Measurements from ENCODE around the gene GNS.
A peak's percentile ranks its signal among the peaks of the same experiment; 100 is the strongest.

GNS gene

GRCh38 chr12:64688219-64688618 lies 71.0 kb downstream of the GNS start:
- no peaks in the 10 kb centered on the region for H3K27me3 Mint-ChIP-seq
- no peak for ATAC-seq
- H3K4me3 Mint-ChIP-seq: peak overlapping the region; percentile 27

GRCh38 chr12:64687816-64688215 lies 71.4 kb downstream of the GNS start:
- peak; percentile 55 for ATAC-seq
- H3K36me3 Mint-ChIP-seq (ENCODE audit: low read depth): peaks cover 53% of the 10 kb centered on the region
- H3K27ac Mint-ChIP-seq: peak overlapping the region; percentile 75
- no peak for DNase-seq
- H3K4me1 Mint-ChIP-seq: peaks cover 73% of the 10 kb centered on the region
- H3K9me3 Mint-ChIP-seq: peaks cover 4% of the 10 kb centered on the region
- no peaks in the 10 kb centered on the region for H3K27me3 Mint-ChIP-seq
- peak overlapping the region; percentile 27 for H3K4me3 Mint-ChIP-seq

More at GRCh38 chr12:64688219-64688618, 71.0 kb downstream of the GNS start:
- Mint-ChIP-seq H3K36me3 (ENCODE audit: low read depth) (peaks cover 53% of the 10 kb centered on the region), H3K9me3 (peaks cover 4% of the 10 kb centered on the region), H3K27ac (peak overlapping the region; percentile 75), H3K4me1 (peaks cover 71% of the 10 kb centered on the region)
- DNase-seq: no peak

GRCh38 chr12:64685605-64686004 lies 73.6 kb downstream of the GNS start:
- peaks cover 41% of the 10 kb centered on the region for H3K36me3 Mint-ChIP-seq (ENCODE audit: low read depth)
- DNase-seq (no peak), ATAC-seq (no peak)
- no peak overlapping the region for H3K27ac Mint-ChIP-seq
- peaks cover 4% of the 10 kb centered on the region for H3K9me3 Mint-ChIP-seq
- no peaks in the 10 kb centered on the region for H3K27me3 Mint-ChIP-seq
- H3K4me1 Mint-ChIP-seq: peaks cover 81% of the 10 kb centered on the region
- no peak overlapping the region for H3K4me3 Mint-ChIP-seq

GRCh38 chr12:64685050-64685449 lies 74.2 kb downstream of the GNS start:
- peaks cover 4% of the 10 kb centered on the region for H3K9me3 Mint-ChIP-seq
- DNase-seq: no peak
- peaks cover 86% of the 10 kb centered on the region for H3K4me1 Mint-ChIP-seq
- peaks cover 41% of the 10 kb centered on the region for H3K36me3 Mint-ChIP-seq (ENCODE audit: low read depth)
- H3K27ac Mint-ChIP-seq: peak overlapping the region; percentile 82
- no peak for ATAC-seq
- H3K27me3 Mint-ChIP-seq: no peaks in the 10 kb centered on the region
- no peak overlapping the region for H3K4me3 Mint-ChIP-seq

- Mint-ChIP-seq H3K27ac (peak overlapping the region; percentile 82), H3K27me3 (no peaks in the 10 kb centered on the region), H3K9me3 (peaks cover 4% of the 10 kb centered on the region), H3K4me1 (peaks cover 92% of the 10 kb centered on the region), H3K4me3 (peak overlapping the region; percentile 29), H3K36me3 (ENCODE audit: low read depth) (peaks cover 41% of the 10 kb centered on the region)
- DNase-seq (no peak), ATAC-seq (no peak)
Observed at GRCh38 chr12:64683816-64684543, 75.2 kb downstream of the GNS start.

GRCh38 chr12:64682572-64683277 lies 76.5 kb downstream of the GNS start:
- Mint-ChIP-seq H3K4me3 (no peak overlapping the region), H3K27me3 (no peaks in the 10 kb centered on the region), H3K9me3 (peaks cover 4% of the 10 kb centered on the region), H3K4me1 (peaks cover 92% of the 10 kb centered on the region), H3K27ac (peak overlapping the region; percentile 50), H3K36me3 (ENCODE audit: low read depth) (peaks cover 32% of the 10 kb centered on the region)
- DNase-seq (no peak), ATAC-seq (no peak)

- H3K4me3 Mint-ChIP-seq: no peak overlapping the region
- peaks cover 96% of the 10 kb centered on the region for H3K4me1 Mint-ChIP-seq
- H3K36me3 Mint-ChIP-seq (ENCODE audit: low read depth): peaks cover 24% of the 10 kb centered on the region
- H3K9me3 Mint-ChIP-seq: peaks cover 4% of the 10 kb centered on the region
- H3K27me3 Mint-ChIP-seq: no peaks in the 10 kb centered on the region
- peak overlapping the region; percentile 67 for H3K27ac Mint-ChIP-seq
- no peak for DNase-seq
- peak; percentile 43 for ATAC-seq
Observed at GRCh38 chr12:64681200-64682052, 77.8 kb downstream of the GNS start.

GRCh38 chr12:64680235-64680634 lies 79.0 kb downstream of the GNS start:
- Mint-ChIP-seq H3K9me3 (peaks cover 4% of the 10 kb centered on the region), H3K4me3 (peak overlapping the region; percentile 67), H3K4me1 (peaks cover 100% of the 10 kb centered on the region), H3K27ac (peak overlapping the region; percentile 87), H3K36me3 (ENCODE audit: low read depth) (peaks cover 14% of the 10 kb centered on the region), H3K27me3 (no peaks in the 10 kb centered on the region)
- DNase-seq (no peak), ATAC-seq (no peak)

- Mint-ChIP-seq H3K9me3 (peaks cover 4% of the 10 kb centered on the region), H3K27me3 (no peaks in the 10 kb centered on the region), H3K27ac (peak overlapping the region; percentile 87), H3K4me3 (peak overlapping the region; percentile 67), H3K4me1 (peaks cover 99% of the 10 kb centered on the region), H3K36me3 (ENCODE audit: low read depth) (peaks cover 10% of the 10 kb centered on the region)
- ATAC-seq (peak; percentile 65), DNase-seq (peak; percentile 44)
Observed at GRCh38 chr12:64679487-64680001, 79.7 kb downstream of the GNS start.

- Mint-ChIP-seq H3K36me3 (ENCODE audit: low read depth) (peaks cover 5% of the 10 kb centered on the region), H3K4me1 (peaks cover 99% of the 10 kb centered on the region), H3K27ac (peak overlapping the region; percentile 87), H3K27me3 (no peaks in the 10 kb centered on the region), H3K9me3 (peaks cover 3% of the 10 kb centered on the region), H3K4me3 (no peak overlapping the region)
- ATAC-seq (no peak), DNase-seq (no peak)
Observed at GRCh38 chr12:64678835-64679234, 80.4 kb downstream of the GNS start.

- H3K9me3 Mint-ChIP-seq: no peaks in the 10 kb centered on the region
- H3K4me1 Mint-ChIP-seq: peaks cover 99% of the 10 kb centered on the region
- H3K27ac Mint-ChIP-seq: peak overlapping the region; percentile 82
- peak overlapping the region; percentile 8 for H3K4me3 Mint-ChIP-seq
- ATAC-seq (no peak), DNase-seq (no peak)
- no peaks in the 10 kb centered on the region for H3K27me3 Mint-ChIP-seq
- H3K36me3 Mint-ChIP-seq (ENCODE audit: low read depth): peaks cover 2% of the 10 kb centered on the region
Observed at GRCh38 chr12:64678248-64678647, 81.0 kb downstream of the GNS start.

GRCh38 chr12:64675795-64676194 lies 83.4 kb downstream of the GNS start:
- H3K4me1 Mint-ChIP-seq: peaks cover 97% of the 10 kb centered on the region
- DNase-seq: no peak
- ATAC-seq: peak; percentile 11
- no peaks in the 10 kb centered on the region for H3K27me3 Mint-ChIP-seq
- H3K27ac Mint-ChIP-seq: peak overlapping the region; percentile 73
- no peaks in the 10 kb centered on the region for H3K9me3 Mint-ChIP-seq
- H3K4me3 Mint-ChIP-seq: no peak overlapping the region
- peaks cover 2% of the 10 kb centered on the region for H3K36me3 Mint-ChIP-seq (ENCODE audit: low read depth)

- H3K9me3 Mint-ChIP-seq: no peaks in the 10 kb centered on the region
- DNase-seq: no peak
- peaks cover 2% of the 10 kb centered on the region for H3K36me3 Mint-ChIP-seq (ENCODE audit: low read depth)
- H3K4me3 Mint-ChIP-seq: peak overlapping the region; percentile 9
- peaks cover 96% of the 10 kb centered on the region for H3K4me1 Mint-ChIP-seq
- ATAC-seq: no peak
- no peaks in the 10 kb centered on the region for H3K27me3 Mint-ChIP-seq
- H3K27ac Mint-ChIP-seq: peak overlapping the region; percentile 86
Observed at GRCh38 chr12:64674367-64674922, 84.8 kb downstream of the GNS start.

All from activated naive CD8-positive, alpha-beta T cell treated with anti-CD3 and anti-CD28 coated beads, Interleukin-2, amount 50 U/mL, for 24 hours (primary cell).